ENCODE results near the gene CAD.

DNA sequence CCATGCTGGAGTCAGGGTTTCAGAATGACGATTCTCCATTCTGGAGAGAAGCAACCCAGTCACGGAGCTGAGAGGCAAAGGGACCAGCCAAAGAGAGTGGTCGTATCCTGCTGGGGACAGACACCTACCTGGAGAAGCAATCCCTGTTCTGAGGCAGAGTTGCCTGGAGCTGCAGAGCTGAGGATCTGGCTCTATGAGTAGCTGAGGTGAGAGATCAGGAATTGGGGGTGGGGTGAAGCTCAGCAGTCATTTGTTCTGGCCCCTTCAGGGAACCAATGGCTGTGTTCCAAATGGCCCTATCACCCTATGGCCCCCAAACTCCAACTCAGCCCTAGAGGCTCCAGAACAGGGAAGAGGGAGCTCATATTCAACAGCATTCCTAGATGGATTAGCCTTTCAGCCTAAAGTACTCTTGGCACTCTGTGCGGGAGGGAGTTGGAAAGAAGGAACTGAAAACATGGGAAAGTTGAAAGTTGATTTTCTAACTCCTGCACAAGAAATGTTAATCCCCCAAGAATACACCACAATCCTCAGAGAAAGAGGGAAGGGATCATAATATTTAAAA is 8.6 kb upstream of the CAD start:
- TF ChIP-seq, protein P1, sequence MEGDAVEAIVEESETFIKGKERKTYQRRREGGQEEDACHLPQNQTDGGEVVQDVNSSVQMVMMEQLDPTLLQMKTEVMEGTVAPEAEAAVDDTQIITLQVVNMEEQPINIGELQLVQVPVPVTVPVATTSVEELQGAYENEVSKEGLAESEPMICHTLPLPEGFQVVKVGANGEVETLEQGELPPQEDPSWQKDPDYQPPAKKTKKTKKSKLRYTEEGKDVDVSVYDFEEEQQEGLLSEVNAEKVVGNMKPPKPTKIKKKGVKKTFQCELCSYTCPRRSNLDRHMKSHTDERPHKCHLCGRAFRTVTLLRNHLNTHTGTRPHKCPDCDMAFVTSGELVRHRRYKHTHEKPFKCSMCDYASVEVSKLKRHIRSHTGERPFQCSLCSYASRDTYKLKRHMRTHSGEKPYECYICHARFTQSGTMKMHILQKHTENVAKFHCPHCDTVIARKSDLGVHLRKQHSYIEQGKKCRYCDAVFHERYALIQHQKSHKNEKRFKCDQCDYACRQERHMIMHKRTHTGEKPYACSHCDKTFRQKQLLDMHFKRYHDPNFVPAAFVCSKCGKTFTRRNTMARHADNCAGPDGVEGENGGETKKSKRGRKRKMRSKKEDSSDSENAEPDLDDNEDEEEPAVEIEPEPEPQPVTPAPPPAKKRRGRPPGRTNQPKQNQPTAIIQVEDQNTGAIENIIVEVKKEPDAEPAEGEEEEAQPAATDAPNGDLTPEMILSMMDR (IDR thresholded peaks at IDR 0.05; ENCODE audit: low read depth, low read length, missing input control), result no peak
- TF ChIP-seq RAD21 (IDR thresholded peaks at IDR 0.05), result no peak
- TF ChIP-seq TAF1 (conservative IDR thresholded peaks at IDR 0.05), result no peak
- TF ChIP-seq, protein P2, sequence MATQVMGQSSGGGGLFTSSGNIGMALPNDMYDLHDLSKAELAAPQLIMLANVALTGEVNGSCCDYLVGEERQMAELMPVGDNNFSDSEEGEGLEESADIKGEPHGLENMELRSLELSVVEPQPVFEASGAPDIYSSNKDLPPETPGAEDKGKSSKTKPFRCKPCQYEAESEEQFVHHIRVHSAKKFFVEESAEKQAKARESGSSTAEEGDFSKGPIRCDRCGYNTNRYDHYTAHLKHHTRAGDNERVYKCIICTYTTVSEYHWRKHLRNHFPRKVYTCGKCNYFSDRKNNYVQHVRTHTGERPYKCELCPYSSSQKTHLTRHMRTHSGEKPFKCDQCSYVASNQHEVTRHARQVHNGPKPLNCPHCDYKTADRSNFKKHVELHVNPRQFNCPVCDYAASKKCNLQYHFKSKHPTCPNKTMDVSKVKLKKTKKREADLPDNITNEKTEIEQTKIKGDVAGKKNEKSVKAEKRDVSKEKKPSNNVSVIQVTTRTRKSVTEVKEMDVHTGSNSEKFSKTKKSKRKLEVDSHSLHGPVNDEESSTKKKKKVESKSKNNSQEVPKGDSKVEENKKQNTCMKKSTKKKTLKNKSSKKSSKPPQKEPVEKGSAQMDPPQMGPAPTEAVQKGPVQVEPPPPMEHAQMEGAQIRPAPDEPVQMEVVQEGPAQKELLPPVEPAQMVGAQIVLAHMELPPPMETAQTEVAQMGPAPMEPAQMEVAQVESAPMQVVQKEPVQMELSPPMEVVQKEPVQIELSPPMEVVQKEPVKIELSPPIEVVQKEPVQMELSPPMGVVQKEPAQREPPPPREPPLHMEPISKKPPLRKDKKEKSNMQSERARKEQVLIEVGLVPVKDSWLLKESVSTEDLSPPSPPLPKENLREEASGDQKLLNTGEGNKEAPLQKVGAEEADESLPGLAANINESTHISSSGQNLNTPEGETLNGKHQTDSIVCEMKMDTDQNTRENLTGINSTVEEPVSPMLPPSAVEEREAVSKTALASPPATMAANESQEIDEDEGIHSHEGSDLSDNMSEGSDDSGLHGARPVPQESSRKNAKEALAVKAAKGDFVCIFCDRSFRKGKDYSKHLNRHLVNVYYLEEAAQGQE (IDR thresholded peaks at IDR 0.05), result no peak
- TF ChIP-seq YY1 (IDR thresholded peaks at IDR 0.05), result no peak

All from liver (tissue), 3 donors.